ENCODE data around the gene ZNF532.

GRCh38 chr18:58891776-58892175 lies 27.1 kb downstream of the ZNF532 start:
- TF ChIP-seq ZBTB1 (CRISPR knock-in tag; IDR thresholded peaks at IDR 0.05; ENCODE audit: borderline replicate concordance, low read depth) (no peak), GABPB2 (CRISPR knock-in tag; conservative IDR thresholded peaks at IDR 0.05) (no peak), CTCF (IDR thresholded peaks at IDR 0.05 in 2 of 3, conservative IDR thresholded peaks at IDR 0.05 in 1 of 3; ENCODE audit: insufficient read depth in 2 of 3, low read depth in 1 of 3, low read length in 3 of 3) (no peak), CEBPB (tag; IDR thresholded peaks at IDR 0.05) (no peak), EGR1 (conservative IDR thresholded peaks at IDR 0.05) (no peak), SMARCA4 (IDR thresholded peaks at IDR 0.05) (no peak), FOXA3 (CRISPR knock-in tag; conservative IDR thresholded peaks at IDR 0.05 in 1 of 2, IDR thresholded peaks at IDR 0.05 in 1 of 2) (no peak), HCFC1 (IDR thresholded peaks at IDR 0.05; ENCODE audit: low read depth, low read length) (no peak), POLR2A (conservative IDR thresholded peaks at IDR 0.05) (no peak), ZFX (CRISPR knock-in tag; IDR thresholded peaks at IDR 0.05) (no peak), MAX (CRISPR knock-in tag; IDR thresholded peaks at IDR 0.05) (no peak), NFE2L1 (tag; IDR thresholded peaks at IDR 0.05; ENCODE audit: borderline replicate concordance, low read depth) (no peak), RNF219 (CRISPR knock-in tag; IDR thresholded peaks at IDR 0.05) (no peak)
